GM12874 (cell line): Measurements from ENCODE around the gene DOCK2.

ENCODE experiments used
- CTCF ChIP-seq: IDR thresholded peaks from 2 replicates; pipeline ENCODE4 v1.5.1; 2011; ENCODE audit warnings: low read depth, mild to moderate bottlenecking, control low read depth, low read length, moderate library complexity; ENCODE audit not compliant: insufficient read depth

DOCK2 gene

GRCh38 chr5:169606279-169606678, 30.8 kb upstream of the DOCK2 start:
- TF ChIP-seq CTCF = no peak

- TF ChIP-seq CTCF = no peak
Measured at GRCh38 chr5:169607882-169608281, 29.2 kb upstream of the DOCK2 start.

GRCh38 chr5:169609716-169610115, 27.4 kb upstream of the DOCK2 start:
- no peak for TF ChIP-seq CTCF

- no peak for TF ChIP-seq CTCF
Measured at GRCh38 chr5:169610606-169611005, 26.5 kb upstream of the DOCK2 start.

GRCh38 chr5:169615561-169615960, 21.5 kb upstream of the DOCK2 start:
- no peak for TF ChIP-seq CTCF

GRCh38 chr5:169626779-169627178, 10.3 kb upstream of the DOCK2 start:
- no peak for TF ChIP-seq CTCF

- TF ChIP-seq CTCF = no peak
Measured at GRCh38 chr5:169627551-169627950, 9.5 kb upstream of the DOCK2 start.

GRCh38 chr5:169628892-169629291, 8.2 kb upstream of the DOCK2 start:
- no peak for TF ChIP-seq CTCF
